GM12873 (cell line): ENCODE measurements around the gene APOC1.

Experiments used
- CTCF ChIP-seq: IDR thresholded peaks from 2 replicates; pipeline ENCODE4 v1.5.1; 2012; ENCODE audit warnings: low read depth, mild to moderate bottlenecking, moderate library complexity, low read length, control low read depth; ENCODE audit not compliant: insufficient read depth; ENCODE audit errors: missing control alignments

APOC1 gene

GRCh38 chr19:44960906-44961728 lies 46.7 kb downstream of the APOC1 start:
- TF ChIP-seq CTCF, result no peak

GRCh38 chr19:44961821-44962220 lies 47.4 kb downstream of the APOC1 start:
- TF ChIP-seq CTCF, result no peak

DNA sequence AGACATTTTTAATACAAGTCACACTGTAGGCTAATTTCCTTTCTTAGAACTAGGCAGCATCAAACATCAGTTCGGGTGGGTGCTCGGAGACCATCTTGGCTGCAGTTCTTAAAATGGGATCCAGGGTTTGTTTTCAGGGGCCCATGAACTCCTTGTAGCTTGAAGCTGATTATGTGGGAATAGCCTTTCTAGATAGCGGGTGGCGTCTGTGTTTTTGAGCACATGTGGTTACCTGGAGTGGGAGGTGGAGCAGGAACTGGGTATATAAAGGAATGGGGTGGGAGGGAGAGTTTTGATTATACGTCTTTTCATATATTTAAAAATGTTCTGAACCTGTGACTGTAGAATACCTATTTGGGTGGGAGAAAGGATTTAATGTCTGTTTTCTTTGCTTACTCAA lies 53.7 kb downstream of the APOC1 start:
- no peak for TF ChIP-seq CTCF

DNA sequence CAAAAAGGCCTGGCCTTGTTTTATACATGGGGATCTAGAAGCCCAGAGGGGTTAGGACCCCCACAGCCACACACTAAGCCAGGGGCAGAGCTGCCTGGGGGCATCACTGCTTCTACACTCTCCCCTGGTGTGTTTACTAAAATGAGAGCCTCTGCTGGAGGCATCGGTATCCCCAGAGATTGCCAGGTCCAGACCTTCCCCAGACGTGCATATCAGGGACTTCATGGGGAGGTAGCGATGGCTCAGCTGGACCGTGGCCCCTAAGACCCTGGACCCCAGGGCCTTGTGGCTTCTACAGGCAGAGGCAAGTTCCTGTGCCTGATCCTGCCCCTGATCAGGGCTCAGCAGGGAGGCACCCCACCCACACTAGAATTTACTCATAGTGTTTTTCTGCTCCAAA lies 54.3 kb downstream of the APOC1 start:
- TF ChIP-seq CTCF, result no peak
